GM13977 (cell line): ENCODE data around the gene RASGRF2.

Experiments
- DNase-seq: peaks from one replicate; pipeline ENCODE4 v3.0.0; 2012; ENCODE audit warnings: low spot score
- in situ Hi-C: fragments of 300-500 bp; cut with MboI; formaldehyde crosslinking; loops from one replicate; pipeline ENCODE4 v1.12.0; 2022; ENCODE audit warnings: low sequenced_read_pairs, low pct_unique_long_range_greater_than_20kb, mixed read lengths, inconsistent platforms; ENCODE audit not compliant: unreplicated experiment
- TF ChIP-seq, protein P1 (sequence below): IDR thresholded peaks from 2 replicates; pipeline ENCODE4 v1.5.1; 2012; ENCODE audit warnings: mild to moderate bottlenecking, control low read depth; ENCODE audit not compliant: insufficient read depth; ENCODE audit errors: extremely low read depth, missing control alignments

Gene RASGRF2

GRCh38 chr5:81132381-81132780 is 172.2 kb downstream of the RASGRF2 start:
- DNase-seq: no peak
- TF ChIP-seq, protein P1, sequence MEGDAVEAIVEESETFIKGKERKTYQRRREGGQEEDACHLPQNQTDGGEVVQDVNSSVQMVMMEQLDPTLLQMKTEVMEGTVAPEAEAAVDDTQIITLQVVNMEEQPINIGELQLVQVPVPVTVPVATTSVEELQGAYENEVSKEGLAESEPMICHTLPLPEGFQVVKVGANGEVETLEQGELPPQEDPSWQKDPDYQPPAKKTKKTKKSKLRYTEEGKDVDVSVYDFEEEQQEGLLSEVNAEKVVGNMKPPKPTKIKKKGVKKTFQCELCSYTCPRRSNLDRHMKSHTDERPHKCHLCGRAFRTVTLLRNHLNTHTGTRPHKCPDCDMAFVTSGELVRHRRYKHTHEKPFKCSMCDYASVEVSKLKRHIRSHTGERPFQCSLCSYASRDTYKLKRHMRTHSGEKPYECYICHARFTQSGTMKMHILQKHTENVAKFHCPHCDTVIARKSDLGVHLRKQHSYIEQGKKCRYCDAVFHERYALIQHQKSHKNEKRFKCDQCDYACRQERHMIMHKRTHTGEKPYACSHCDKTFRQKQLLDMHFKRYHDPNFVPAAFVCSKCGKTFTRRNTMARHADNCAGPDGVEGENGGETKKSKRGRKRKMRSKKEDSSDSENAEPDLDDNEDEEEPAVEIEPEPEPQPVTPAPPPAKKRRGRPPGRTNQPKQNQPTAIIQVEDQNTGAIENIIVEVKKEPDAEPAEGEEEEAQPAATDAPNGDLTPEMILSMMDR: no peak
- in situ Hi-C loops: no loop called here

DNA sequence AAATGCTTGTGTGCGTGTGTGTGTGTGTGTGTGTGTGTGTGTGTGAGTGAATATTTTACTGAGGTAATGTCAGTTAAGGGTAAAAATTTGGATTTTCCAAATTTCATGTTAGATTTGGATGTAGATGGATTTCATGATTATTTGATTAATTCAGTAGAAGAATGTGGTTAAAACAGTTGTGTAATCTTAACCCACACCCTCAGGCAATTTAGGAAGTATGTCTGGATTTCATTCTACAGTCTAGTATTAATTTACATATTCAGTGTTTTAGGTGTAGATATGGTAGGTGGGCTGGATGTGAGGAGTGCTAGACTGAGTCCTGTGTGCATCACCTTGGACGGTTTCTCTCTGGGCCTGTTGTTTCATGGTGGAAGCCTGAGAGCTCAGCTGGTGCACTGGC is 173.9 kb downstream of the RASGRF2 start:
- TF ChIP-seq, protein P1: no peak
- no peak for DNase-seq
- in situ Hi-C loops: no loop called here

DNA sequence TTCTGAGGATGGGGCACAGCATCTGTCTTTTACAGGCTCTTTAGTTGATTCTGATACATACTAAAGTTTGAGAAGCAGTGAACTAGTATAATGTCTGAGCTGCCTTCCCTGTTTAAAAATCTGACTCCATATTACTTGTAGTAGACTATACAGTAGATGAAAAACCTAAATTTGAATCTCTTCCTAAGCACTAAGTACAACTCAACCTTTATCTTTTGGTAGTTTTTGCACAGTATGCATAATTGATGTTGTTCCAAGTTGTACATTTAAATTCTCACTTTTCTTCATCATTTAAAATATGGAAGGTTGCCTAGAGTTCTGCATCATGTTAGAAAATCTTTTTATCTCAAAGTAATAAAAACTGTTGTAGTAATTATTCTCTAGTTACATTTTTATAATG is 174.4 kb downstream of the RASGRF2 start:
- DNase-seq: no peak
- in situ Hi-C loops: no loop called here
- TF ChIP-seq, protein P1: no peak

- TF ChIP-seq, protein P1: no peak
- in situ Hi-C loops: no loop called here
- DNase-seq: no peak
Measured at GRCh38 chr5:81136557-81136956, 176.4 kb downstream of the RASGRF2 start.

DNA sequence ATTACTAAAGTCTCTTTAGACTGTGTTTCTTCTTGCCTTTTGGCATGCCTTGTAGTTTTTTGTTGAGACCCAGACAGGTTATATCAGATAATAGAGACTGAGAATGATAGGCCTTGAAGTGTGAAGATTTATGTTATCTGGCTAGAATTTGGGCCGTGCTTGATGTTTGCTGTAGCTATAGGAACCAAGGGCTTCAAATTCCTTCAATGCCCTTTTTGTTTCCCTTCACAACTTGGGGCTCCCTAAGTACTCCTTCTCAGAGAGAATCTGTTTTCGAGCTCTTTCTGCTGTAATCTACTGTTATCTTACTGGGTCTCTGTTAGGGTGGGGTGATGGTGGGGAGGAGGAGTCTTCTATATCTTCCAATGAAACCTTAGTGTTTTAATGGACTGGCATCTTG is 177.7 kb downstream of the RASGRF2 start:
- TF ChIP-seq, protein P1: no peak
- in situ Hi-C loops: no loop called here
- DNase-seq: no peak

GRCh38 chr5:81140441-81140840 is 180.3 kb downstream of the RASGRF2 start:
- TF ChIP-seq, protein P1: no peak
- DNase-seq: no peak
- in situ Hi-C loops: no loop called here

DNA sequence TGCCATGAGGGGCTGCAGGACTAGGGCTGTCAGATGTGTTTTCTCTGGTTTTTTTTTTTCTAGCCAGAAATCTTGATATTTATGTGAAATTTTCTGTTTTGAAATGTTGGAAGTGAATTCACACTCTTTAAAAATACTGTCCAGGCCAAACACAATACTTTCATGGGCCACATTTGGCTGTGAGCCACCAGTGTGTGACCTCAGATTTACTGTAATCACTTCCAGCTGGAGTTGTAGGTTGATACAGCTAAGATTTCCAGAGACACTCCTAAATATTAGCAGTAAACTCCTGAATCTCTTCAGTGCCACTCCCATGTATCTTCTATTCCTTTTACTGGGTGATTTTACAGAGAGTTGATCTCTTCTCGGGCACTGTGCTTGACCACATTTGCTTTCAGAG is 180.8 kb downstream of the RASGRF2 start:
- TF ChIP-seq, protein P1: no peak
- in situ Hi-C loops: no loop called here
- DNase-seq: no peak
